Measurements from ENCODE around the gene CH25H. TPM values are rescaled to one million over a fixed set of nuclear protein-coding genes. Genes with fewer than 3 reads are reported as not detected.
"Not testable (repeated sequence)": the region's sequence is repeated elsewhere in the genome, so short reads cannot be mapped to it uniquely, and the experiment has no call there.

The CH25H gene
- polyA plus RNA-seq (2013, experiment 1 of 2) = 0.15 TPM
- polyA plus RNA-seq (2013, experiment 2 of 2) = 0.25 TPM

- Histone ChIP-seq H3K4me3 (ENCODE audit: low read length) (peak within 1 kb of the TSS; percentile 49), H3K27me3 (ENCODE audit: insufficient read depth, low read length) (peaks cover 85% of the 10 kb centered on the region), H3K9ac (ENCODE audit: low read depth, low read length) (no peak within 1 kb of the TSS), H3K9me3 (ENCODE audit: insufficient read depth, low read depth, low read length) (no peaks in the 10 kb centered on the region), H3K36me3 (ENCODE audit: insufficient read depth, low read length) (no peaks in the 10 kb centered on the region), H3K27ac (ENCODE audit: low read depth, low read length) (no peak within 1 kb of the TSS), H3K4me1 (ENCODE audit: insufficient read depth, low read length) (peaks cover 18% of the 10 kb centered on the region)
- 2% methylated on average over 28 of the region's 28 CpGs for WGBS
Measured at GRCh38 chr10:89207181-89207800, at the start of gene CH25H. Gene CH25H, minus strand, starts transcription at chr10:89207317. Its CDS starts 25 bp downstream, at chr10:89207292.

GRCh38 chr10:89256340-89256739 lies 49.2 kb upstream of the CH25H start:
- no peaks in the 10 kb centered on the region for H3K36me3 ChIP-seq (ENCODE audit: insufficient read depth, low read length)
- H3K9ac ChIP-seq (ENCODE audit: low read depth, low read length) = no peak overlapping the region
- H3K27me3 ChIP-seq (ENCODE audit: insufficient read depth, low read length) = no peaks in the 10 kb centered on the region
- no peak overlapping the region for H3K4me3 ChIP-seq (ENCODE audit: low read length)
- H3K27ac ChIP-seq (ENCODE audit: low read depth, low read length) = no peak overlapping the region
- H3K9me3 ChIP-seq (ENCODE audit: insufficient read depth, low read depth, low read length) = peaks cover 14% of the 10 kb centered on the region
- H3K4me1 ChIP-seq (ENCODE audit: insufficient read depth, low read length) = peaks cover 2% of the 10 kb centered on the region
- WGBS = 94% methylated on average over 3 of the region's 3 CpGs

GRCh38 chr10:89255793-89256192 lies 48.7 kb upstream of the CH25H start:
- Histone ChIP-seq H3K27ac (ENCODE audit: low read depth, low read length) (no peak overlapping the region), H3K9me3 (ENCODE audit: insufficient read depth, low read depth, low read length) (peaks cover 14% of the 10 kb centered on the region), H3K36me3 (ENCODE audit: insufficient read depth, low read length) (no peaks in the 10 kb centered on the region), H3K9ac (ENCODE audit: low read depth, low read length) (no peak overlapping the region), H3K27me3 (ENCODE audit: insufficient read depth, low read length) (peaks cover 4% of the 10 kb centered on the region; the same call in 1 of the 2 replicates), H3K4me1 (ENCODE audit: insufficient read depth, low read length) (peaks cover 6% of the 10 kb centered on the region), H3K4me3 (ENCODE audit: low read length) (no peak overlapping the region)

- H3K36me3 ChIP-seq (ENCODE audit: insufficient read depth, low read length); H3K27me3 ChIP-seq (ENCODE audit: insufficient read depth, low read length); H3K9ac ChIP-seq (ENCODE audit: low read depth, low read length); H3K4me1 ChIP-seq (ENCODE audit: insufficient read depth, low read length); H3K27ac ChIP-seq (ENCODE audit: low read depth, low read length); H3K4me3 ChIP-seq (ENCODE audit: low read length): not testable (repeated sequence)
- peaks cover 14% of the 10 kb centered on the region for H3K9me3 ChIP-seq (ENCODE audit: insufficient read depth, low read depth, low read length)
- WGBS = 91% methylated on average over 2 of the region's 2 CpGs
Measured at GRCh38 chr10:89255091-89255579, 48.0 kb upstream of the CH25H start.

GRCh38 chr10:89252225-89252585 lies 45.1 kb upstream of the CH25H start:
- WGBS = 92% methylated on average over 2 of the region's 2 CpGs
- H3K4me3 ChIP-seq (ENCODE audit: low read length) = no peak overlapping the region
- H3K27me3 ChIP-seq (ENCODE audit: insufficient read depth, low read length) = peaks cover 9% of the 10 kb centered on the region; the same call in 1 of the 2 replicates
- H3K9me3 ChIP-seq (ENCODE audit: insufficient read depth, low read depth, low read length) = peaks cover 14% of the 10 kb centered on the region
- no peaks in the 10 kb centered on the region for H3K36me3 ChIP-seq (ENCODE audit: insufficient read depth, low read length)
- H3K4me1 ChIP-seq (ENCODE audit: insufficient read depth, low read length) = 0 out of 2 replicates have a peak, but pooled peaks cover 7% of the 10 kb centered on the region
- H3K27ac ChIP-seq (ENCODE audit: low read depth, low read length) = no peak overlapping the region
- no peak overlapping the region for H3K9ac ChIP-seq (ENCODE audit: low read depth, low read length)

GRCh38 chr10:89251409-89252224 lies 44.5 kb upstream of the CH25H start, which contains the start of gene LIPA:
Gene LIPA, minus strand, starts transcription at chr10:89251775. Its CDS starts 4,127 bp downstream, at chr10:89247648.
- Histone ChIP-seq H3K9me3 (ENCODE audit: insufficient read depth, low read depth, low read length) (peaks cover 14% of the 10 kb centered on the region), H3K27ac (ENCODE audit: low read depth, low read length) (no peak within 1 kb of the TSS), H3K9ac (ENCODE audit: low read depth, low read length) (peak within 1 kb of the TSS; percentile 13), H3K27me3 (ENCODE audit: insufficient read depth, low read length) (peaks cover 9% of the 10 kb centered on the region; the same call in 1 of the 2 replicates), H3K4me1 (ENCODE audit: insufficient read depth, low read length) (0 out of 2 replicates have a peak, but pooled peaks cover 7% of the 10 kb centered on the region), H3K36me3 (ENCODE audit: insufficient read depth, low read length) (no peaks in the 10 kb centered on the region), H3K4me3 (ENCODE audit: low read length) (peak within 1 kb of the TSS; percentile 70)
- WGBS = 1% methylated on average over 52 of the region's 53 CpGs

- peak overlapping the region; percentile 13 for H3K9ac ChIP-seq (ENCODE audit: low read depth, low read length)
- no peak overlapping the region for H3K27ac ChIP-seq (ENCODE audit: low read depth, low read length)
- WGBS = 50% methylated on average over 13 of the region's 13 CpGs
Measured at GRCh38 chr10:89250865-89251408, 43.8 kb upstream of the CH25H start.

GRCh38 chr10:89248990-89249389 lies 41.9 kb upstream of the CH25H start:
- Histone ChIP-seq H3K9me3 (ENCODE audit: insufficient read depth, low read depth, low read length) (peaks cover 11% of the 10 kb centered on the region), H3K27me3 (ENCODE audit: insufficient read depth, low read length) (peaks cover 9% of the 10 kb centered on the region; the same call in 1 of the 2 replicates), H3K27ac (ENCODE audit: low read depth, low read length) (no peak overlapping the region), H3K4me1 (ENCODE audit: insufficient read depth, low read length) (peaks cover 27% of the 10 kb centered on the region), H3K36me3 (ENCODE audit: insufficient read depth, low read length) (no peaks in the 10 kb centered on the region), H3K9ac (ENCODE audit: low read depth, low read length) (no peak overlapping the region), H3K4me3 (ENCODE audit: low read length) (no peak overlapping the region)
- whole genome bisulfite sequencing = 98% methylated on average over 3 of the region's 3 CpGs

More at GRCh38 chr10:89250865-89251408, 43.8 kb upstream of the CH25H start:
- Histone ChIP-seq H3K4me1 (ENCODE audit: insufficient read depth, low read length) (peaks cover 12% of the 10 kb centered on the region), H3K36me3 (ENCODE audit: insufficient read depth, low read length) (no peaks in the 10 kb centered on the region), H3K4me3 (ENCODE audit: low read length) (peak overlapping the region; percentile 70), H3K27me3 (ENCODE audit: insufficient read depth, low read length) (peaks cover 9% of the 10 kb centered on the region; the same call in 1 of the 2 replicates), H3K9me3 (ENCODE audit: insufficient read depth, low read depth, low read length) (peaks cover 14% of the 10 kb centered on the region)

GRCh38 chr10:89247623-89248022 lies 40.5 kb upstream of the CH25H start:
- H3K27me3 ChIP-seq (ENCODE audit: insufficient read depth, low read length); H3K9me3 ChIP-seq (ENCODE audit: insufficient read depth, low read depth, low read length); H3K27ac ChIP-seq (ENCODE audit: low read depth, low read length); H3K4me3 ChIP-seq (ENCODE audit: low read length); H3K36me3 ChIP-seq (ENCODE audit: insufficient read depth, low read length); H3K9ac ChIP-seq (ENCODE audit: low read depth, low read length): not testable (repeated sequence)
- WGBS = 100% methylated on average over 1 of the region's 2 CpGs
- H3K4me1 ChIP-seq (ENCODE audit: insufficient read depth, low read length) = peaks cover 38% of the 10 kb centered on the region

- H3K4me1 ChIP-seq (ENCODE audit: insufficient read depth, low read length) = peaks cover 50% of the 10 kb centered on the region
- H3K9ac ChIP-seq (ENCODE audit: low read depth, low read length) = no peak overlapping the region
- no peak overlapping the region for H3K4me3 ChIP-seq (ENCODE audit: low read length)
- H3K27me3 ChIP-seq (ENCODE audit: insufficient read depth, low read length) = peaks cover 4% of the 10 kb centered on the region; the same call in 1 of the 2 replicates
- H3K27ac ChIP-seq (ENCODE audit: low read depth, low read length) = no peak overlapping the region
- H3K36me3 ChIP-seq (ENCODE audit: insufficient read depth, low read length) = no peaks in the 10 kb centered on the region
- H3K9me3 ChIP-seq (ENCODE audit: insufficient read depth, low read depth, low read length) = no peaks in the 10 kb centered on the region
- WGBS = 77% methylated on average over 4 of the region's 4 CpGs
Measured at GRCh38 chr10:89245802-89246201, 38.7 kb upstream of the CH25H start.

Measured in HUES64 (cell line).